ENCODE measurements around the gene GRK2.

Gene GRK2

GRCh38 chr11:67301313-67301921, 35.1 kb downstream of the GRK2 start:
- peak; percentile 43 for DNase-seq

GRCh38 chr11:67301951-67302516, 35.8 kb downstream of the GRK2 start:
- DNase-seq, result peak; percentile 79

- peak; percentile 79 for DNase-seq
Measured at GRCh38 chr11:67302571-67303131, 36.4 kb downstream of the GRK2 start.

GRCh38 chr11:67303132-67303834, 37.0 kb downstream of the GRK2 start, which contains the start of gene SSH3:
Gene SSH3, plus strand, starts transcription at chr11:67303530. Its CDS starts 96 bp downstream, at chr11:67303626.
- DNase-seq, result peak; percentile 87

GRCh38 chr11:67303835-67304411, 37.6 kb downstream of the GRK2 start:
- DNase-seq, result peak; percentile 87

- DNase-seq, result peak; percentile 41
Measured at GRCh38 chr11:67304511-67305113, 38.3 kb downstream of the GRK2 start.

GRCh38 chr11:67306769-67307544, 40.7 kb downstream of the GRK2 start:
- DNase-seq, result peak; percentile 46

GRCh38 chr11:67307545-67308001, 41.3 kb downstream of the GRK2 start:
- peak; percentile 46 for DNase-seq

GRCh38 chr11:67308031-67308866, 42.0 kb downstream of the GRK2 start:
- DNase-seq, result no peak

- DNase-seq, result no peak
Measured at GRCh38 chr11:67309166-67309565, 42.9 kb downstream of the GRK2 start.

GRCh38 chr11:67309661-67310061, 43.4 kb downstream of the GRK2 start:
- DNase-seq, result no peak

GRCh38 chr11:67310246-67311050, 44.2 kb downstream of the GRK2 start:
- no peak for DNase-seq

GRCh38 chr11:67311051-67311555, 44.8 kb downstream of the GRK2 start:
- no peak for DNase-seq

- no peak for DNase-seq
Measured at GRCh38 chr11:67311556-67312082, 45.3 kb downstream of the GRK2 start.

GRCh38 chr11:67312187-67313021, 46.1 kb downstream of the GRK2 start:
- DNase-seq, result no peak

- no peak for DNase-seq
Measured at GRCh38 chr11:67313125-67313890, 47.0 kb downstream of the GRK2 start.

- no peak for DNase-seq
Measured at GRCh38 chr11:67314218-67314617, 47.9 kb downstream of the GRK2 start.

GRCh38 chr11:67315325-67315909, 49.1 kb downstream of the GRK2 start:
- no peak for DNase-seq
